Osteocyte (in vitro differentiated cells): ENCODE measurements around the gene RNF5. TPM values are rescaled to one million over a fixed set of nuclear protein-coding genes. Genes with fewer than 3 reads are reported as not detected.

ENCODE experiments used
- DNase-seq: peaks from one replicate; pipeline ENCODE4 v3.0.0; 2021; ENCODE audit warnings: mixed read lengths; ENCODE audit not compliant: unreplicated experiment; ENCODE audit errors: extremely low spot score
- H3K27ac Mint-ChIP-seq: one replicate; pipeline ENCODE4 v1.8.0; 2021; ENCODE audit warnings: mild to moderate bottlenecking, mixed read lengths; ENCODE audit not compliant: unreplicated experiment
- H3K27me3 Mint-ChIP-seq: one replicate; pipeline ENCODE4 v1.8.0; 2021; ENCODE audit warnings: mixed read lengths; ENCODE audit not compliant: unreplicated experiment
- H3K36me3 Mint-ChIP-seq: one replicate; pipeline ENCODE4 v1.8.0; 2021; ENCODE audit warnings: mixed read lengths; ENCODE audit not compliant: unreplicated experiment
- H3K4me1 Mint-ChIP-seq: one replicate; pipeline ENCODE4 v1.8.0; 2021; ENCODE audit warnings: mixed read lengths; ENCODE audit not compliant: unreplicated experiment
- H3K4me3 Mint-ChIP-seq: one replicate; pipeline ENCODE4 v1.8.0; 2021; ENCODE audit warnings: mild to moderate bottlenecking, moderate library complexity, mixed read lengths; ENCODE audit not compliant: unreplicated experiment
- H3K9me3 Mint-ChIP-seq: one replicate; pipeline ENCODE4 v1.8.0; 2021; ENCODE audit warnings: mixed read lengths; ENCODE audit not compliant: unreplicated experiment
- CTCF ChIP-seq: fragments of 200-600 bp; sonication (generic); IDR thresholded peaks from 2 replicates; pipeline ENCODE4 v1.5.0; 2021; ENCODE audit warnings: antibody characterized with exemption, mild to moderate bottlenecking, moderate library complexity
- total RNA-seq: library from RNA; stranded (reverse); gene quantifications from 2 replicates; pipeline ENCODE4 v1.2.1, GENCODE V29; 2021

RNF5 gene
- total RNA-seq, 1 donor from 2014 or later: 51.6 TPM

- no peak for TF ChIP-seq CTCF
- H3K4me1 Mint-ChIP-seq: peaks cover 52% of the 10 kb centered on the region
- H3K9me3 Mint-ChIP-seq: no peaks in the 10 kb centered on the region
- H3K27me3 Mint-ChIP-seq: no peaks in the 10 kb centered on the region
- peaks cover 17% of the 10 kb centered on the region for H3K36me3 Mint-ChIP-seq
- H3K4me3 Mint-ChIP-seq: peak overlapping the region; percentile 90
- DNase-seq: no peak
- peak overlapping the region; percentile 100 for H3K27ac Mint-ChIP-seq
These were observed 1.6 kb upstream of the RNF5 start for GRCh38 chr6:32176476-32177182.

GRCh38 chr6:32177183-32177787 lies 920 bp upstream of the RNF5 start:
- Mint-ChIP-seq H3K36me3 (peaks cover 17% of the 10 kb centered on the region), H3K27ac (peak overlapping the region; percentile 100)

DNA sequence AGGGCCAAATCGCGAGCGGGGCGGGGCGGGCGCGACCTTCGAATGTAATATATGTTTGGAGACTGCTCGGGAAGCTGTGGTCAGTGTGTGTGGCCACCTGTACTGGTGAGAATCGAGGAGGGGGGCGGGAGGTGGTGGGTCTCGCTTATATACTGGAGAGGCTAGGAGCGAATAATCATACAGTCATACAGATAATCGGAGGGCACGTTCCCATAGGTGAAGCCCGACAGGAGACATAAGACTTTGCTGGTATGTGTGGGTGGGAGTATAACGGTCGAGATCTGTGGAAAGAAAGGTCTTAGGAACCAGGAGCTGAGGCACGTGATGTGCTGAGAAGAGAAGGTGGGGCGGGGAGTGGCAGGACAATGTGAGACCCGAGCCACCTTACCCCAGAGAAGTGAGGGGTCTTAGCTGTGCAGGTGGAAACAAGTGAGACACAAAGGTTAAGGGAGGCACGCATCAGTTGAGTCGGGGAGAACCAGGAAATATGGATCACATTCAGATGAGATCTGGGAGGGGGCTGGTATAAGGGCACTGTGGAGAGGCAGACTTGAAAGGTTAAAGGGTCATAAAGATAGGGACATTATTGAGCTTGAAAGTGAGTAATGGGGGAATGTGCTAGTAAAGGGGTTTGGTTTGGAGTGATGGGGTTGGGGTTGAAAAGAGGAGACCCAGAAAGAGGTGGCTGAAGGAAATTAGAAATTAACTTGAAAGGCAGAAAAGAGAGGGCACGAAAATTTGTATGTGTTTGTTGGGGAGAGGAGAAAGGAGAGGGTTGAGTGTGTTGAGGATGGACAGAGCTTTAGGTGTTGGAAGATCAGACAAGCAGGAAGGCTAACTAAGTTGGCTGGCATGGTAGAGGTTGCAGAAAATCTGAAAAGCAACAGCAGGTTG lies 589 bp downstream of the RNF5 start:
- no peaks in the 10 kb centered on the region for H3K9me3 Mint-ChIP-seq
- H3K27me3 Mint-ChIP-seq: no peaks in the 10 kb centered on the region
- peak overlapping the region; percentile 90 for H3K4me3 Mint-ChIP-seq
- H3K4me1 Mint-ChIP-seq: peaks cover 46% of the 10 kb centered on the region
- peaks cover 17% of the 10 kb centered on the region for H3K36me3 Mint-ChIP-seq
- peak overlapping the region; percentile 100 for H3K27ac Mint-ChIP-seq
- no peak for TF ChIP-seq CTCF
- DNase-seq: no peak

More at GRCh38 chr6:32177183-32177787, 920 bp upstream of the RNF5 start:
- Mint-ChIP-seq H3K4me3 (peak overlapping the region; percentile 90), H3K27me3 (no peaks in the 10 kb centered on the region), H3K9me3 (no peaks in the 10 kb centered on the region), H3K4me1 (peaks cover 52% of the 10 kb centered on the region)
- DNase-seq: no peak
- TF ChIP-seq CTCF: no peak

GRCh38 chr6:32179766-32180405 lies 1.7 kb downstream of the RNF5 start:
- Mint-ChIP-seq H3K27me3 (no peaks in the 10 kb centered on the region), H3K27ac (peak overlapping the region; percentile 23), H3K4me3 (peak overlapping the region; percentile 90), H3K9me3 (no peaks in the 10 kb centered on the region), H3K4me1 (peaks cover 36% of the 10 kb centered on the region), H3K36me3 (peaks cover 17% of the 10 kb centered on the region)
- TF ChIP-seq CTCF: no peak
- DNase-seq: no peak
